GM13976 (cell line): ENCODE results near the gene ECM2.
"Not testable (repeated sequence)": the region's sequence is repeated elsewhere in the genome, so short reads cannot be mapped to it uniquely, and the experiment has no call there.

Experiments used
- DNase-seq: peaks from one replicate; pipeline ENCODE4 v3.0.0; 2012; ENCODE audit warnings: low spot score
- in situ Hi-C: fragments of 300-500 bp; cut with MboI; formaldehyde crosslinking; loops from one replicate; pipeline ENCODE4 v1.12.0; 2022; ENCODE audit warnings: low sequenced_read_pairs, mixed read lengths, inconsistent platforms; ENCODE audit not compliant: unreplicated experiment
- TF ChIP-seq, protein P1 (sequence below): IDR thresholded peaks from 2 replicates; pipeline ENCODE4 v1.5.1; 2012; ENCODE audit warnings: borderline replicate concordance, mild to moderate bottlenecking; ENCODE audit not compliant: insufficient read depth; ENCODE audit errors: extremely low read depth, missing control alignments, control extremely low read depth

The ECM2 gene

DNA sequence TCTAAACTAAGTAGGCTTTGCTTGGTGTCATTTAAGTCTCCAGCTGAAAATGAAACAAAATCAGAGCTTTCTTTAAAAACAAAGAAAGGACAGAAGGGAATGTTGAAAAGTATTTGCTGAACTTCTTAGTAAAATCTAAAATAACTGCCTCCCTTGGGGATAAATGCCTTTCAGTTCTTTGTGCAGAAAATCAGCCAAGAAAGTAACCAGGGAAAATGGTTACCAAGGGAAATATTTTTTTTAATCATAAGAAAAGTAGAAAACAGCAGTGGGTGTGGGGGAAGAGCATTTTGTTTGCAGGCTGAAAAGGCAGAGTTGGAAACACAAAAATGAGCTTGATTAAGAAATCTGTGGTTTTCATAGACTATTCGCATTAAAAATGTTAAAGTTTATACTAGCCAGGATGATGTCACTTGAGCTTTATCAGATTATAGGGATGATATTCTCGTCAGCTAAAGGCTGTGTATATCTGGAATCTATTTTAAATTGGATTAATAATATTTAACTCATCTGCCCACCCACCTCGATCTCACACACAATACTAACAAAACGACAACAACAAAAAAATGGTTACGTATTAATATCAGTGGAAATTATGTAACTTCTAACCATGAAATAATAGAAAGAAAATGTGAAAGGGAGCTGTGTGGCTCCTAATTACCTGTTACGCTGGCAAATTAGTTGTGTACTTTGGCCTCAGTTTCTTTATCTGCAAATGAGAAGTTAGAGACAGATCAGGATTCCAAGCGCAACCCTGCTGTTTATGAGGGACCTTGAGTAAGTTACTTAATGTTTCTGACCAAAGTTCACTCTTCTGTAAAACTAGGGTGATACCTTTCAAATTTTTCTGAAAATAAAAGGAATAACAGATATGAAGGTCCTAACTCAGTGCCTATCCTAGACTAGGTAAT, at the start of gene ECM2:
Gene ECM2 (minus strand): TSS at position 51 of the 911 bp plus-strand sequence. CDS start 13,124 bp downstream, outside the sequence.
- DNase-seq = no peak
- in situ Hi-C loops = no loop called here
- TF ChIP-seq, protein P1, sequence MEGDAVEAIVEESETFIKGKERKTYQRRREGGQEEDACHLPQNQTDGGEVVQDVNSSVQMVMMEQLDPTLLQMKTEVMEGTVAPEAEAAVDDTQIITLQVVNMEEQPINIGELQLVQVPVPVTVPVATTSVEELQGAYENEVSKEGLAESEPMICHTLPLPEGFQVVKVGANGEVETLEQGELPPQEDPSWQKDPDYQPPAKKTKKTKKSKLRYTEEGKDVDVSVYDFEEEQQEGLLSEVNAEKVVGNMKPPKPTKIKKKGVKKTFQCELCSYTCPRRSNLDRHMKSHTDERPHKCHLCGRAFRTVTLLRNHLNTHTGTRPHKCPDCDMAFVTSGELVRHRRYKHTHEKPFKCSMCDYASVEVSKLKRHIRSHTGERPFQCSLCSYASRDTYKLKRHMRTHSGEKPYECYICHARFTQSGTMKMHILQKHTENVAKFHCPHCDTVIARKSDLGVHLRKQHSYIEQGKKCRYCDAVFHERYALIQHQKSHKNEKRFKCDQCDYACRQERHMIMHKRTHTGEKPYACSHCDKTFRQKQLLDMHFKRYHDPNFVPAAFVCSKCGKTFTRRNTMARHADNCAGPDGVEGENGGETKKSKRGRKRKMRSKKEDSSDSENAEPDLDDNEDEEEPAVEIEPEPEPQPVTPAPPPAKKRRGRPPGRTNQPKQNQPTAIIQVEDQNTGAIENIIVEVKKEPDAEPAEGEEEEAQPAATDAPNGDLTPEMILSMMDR = no peak

DNA sequence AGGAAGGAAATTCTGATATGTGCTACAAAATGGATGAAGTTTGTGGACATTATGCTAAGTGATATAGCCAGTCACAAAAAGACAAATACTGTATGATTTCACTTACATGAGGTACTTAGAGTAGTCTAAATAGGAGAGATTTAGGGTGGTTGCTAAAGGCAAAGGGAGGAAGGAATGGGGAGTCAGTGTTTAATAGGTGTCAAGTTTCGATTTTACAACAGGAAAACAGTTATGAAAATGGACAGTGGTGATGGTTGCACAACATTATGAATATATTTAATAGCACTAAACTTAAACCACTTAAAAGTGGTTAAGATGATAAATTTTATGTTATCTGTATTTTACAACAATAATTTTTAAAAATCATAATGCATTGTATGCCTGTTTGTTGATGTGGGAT, 40.4 kb upstream of the ECM2 start:
- TF ChIP-seq, protein P1 = no peak
- no peak for DNase-seq
- in situ Hi-C loops = no loop called here

- in situ Hi-C loops, DNase-seq: not testable (repeated sequence)
Observed at GRCh38 chr9:92573612-92574011, 37.8 kb upstream of the ECM2 start.

DNA sequence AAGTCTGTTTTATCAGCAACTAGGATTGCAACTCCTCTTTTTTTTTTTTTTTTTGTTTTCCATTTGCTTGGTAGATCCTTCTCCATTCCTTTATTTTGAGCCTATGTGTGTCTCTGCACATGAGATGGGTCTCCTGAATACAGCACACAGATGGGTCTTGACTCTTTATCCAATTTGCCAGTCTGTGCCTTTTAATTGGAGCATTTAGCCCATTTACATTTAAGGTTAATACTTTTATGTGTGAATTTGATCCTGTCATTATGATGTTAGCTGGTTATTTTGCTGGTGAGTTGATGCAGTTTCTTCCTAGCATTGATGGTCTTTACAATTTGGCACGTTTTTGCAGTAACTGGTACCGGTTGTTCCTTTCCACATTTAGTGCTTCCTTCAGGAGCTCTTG, 36.1 kb upstream of the ECM2 start:
- in situ Hi-C loops, DNase-seq: not testable (repeated sequence)

DNA sequence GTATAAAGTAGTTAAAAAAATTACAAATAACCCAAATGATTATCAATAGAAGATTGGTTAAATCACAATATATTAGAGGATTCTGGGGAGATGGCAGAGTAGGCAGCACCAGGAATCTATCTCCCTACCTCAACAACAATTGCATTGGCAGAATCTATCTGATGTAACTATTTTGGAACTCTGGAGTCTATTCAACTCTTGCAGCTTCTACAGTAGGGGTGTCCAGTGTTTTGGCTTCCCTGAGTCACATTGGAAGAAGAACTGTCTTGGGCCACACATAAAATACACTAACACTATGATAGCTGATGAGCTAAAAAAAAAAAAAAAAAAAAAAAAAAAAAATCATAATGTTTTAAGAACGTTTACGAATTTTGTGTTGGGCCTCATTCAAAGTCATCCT, 29.2 kb upstream of the ECM2 start:
- in situ Hi-C loops = no loop called here
- no peak for DNase-seq
- TF ChIP-seq, protein P1 = no peak

DNA sequence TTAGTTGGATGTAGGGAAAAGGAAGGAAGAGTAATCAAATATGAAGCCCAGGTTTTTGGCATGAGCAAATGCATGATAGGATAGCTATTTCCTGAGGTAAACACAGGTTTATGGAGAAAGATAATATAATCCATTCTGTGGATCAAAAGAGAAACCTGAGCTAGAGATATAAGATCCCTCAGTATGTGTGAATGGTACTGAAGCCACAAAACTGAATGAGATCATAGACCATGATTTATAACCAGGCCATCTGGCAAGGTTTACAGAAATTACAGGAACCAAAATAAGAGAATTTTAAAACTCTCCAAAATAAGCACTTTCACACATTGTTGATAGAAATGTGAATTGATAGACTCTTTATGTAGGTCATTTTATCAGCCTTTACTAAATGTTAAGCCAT, 28.7 kb upstream of the ECM2 start:
- in situ Hi-C loops = no loop called here
- TF ChIP-seq, protein P1 = no peak
- DNase-seq = no peak

DNA sequence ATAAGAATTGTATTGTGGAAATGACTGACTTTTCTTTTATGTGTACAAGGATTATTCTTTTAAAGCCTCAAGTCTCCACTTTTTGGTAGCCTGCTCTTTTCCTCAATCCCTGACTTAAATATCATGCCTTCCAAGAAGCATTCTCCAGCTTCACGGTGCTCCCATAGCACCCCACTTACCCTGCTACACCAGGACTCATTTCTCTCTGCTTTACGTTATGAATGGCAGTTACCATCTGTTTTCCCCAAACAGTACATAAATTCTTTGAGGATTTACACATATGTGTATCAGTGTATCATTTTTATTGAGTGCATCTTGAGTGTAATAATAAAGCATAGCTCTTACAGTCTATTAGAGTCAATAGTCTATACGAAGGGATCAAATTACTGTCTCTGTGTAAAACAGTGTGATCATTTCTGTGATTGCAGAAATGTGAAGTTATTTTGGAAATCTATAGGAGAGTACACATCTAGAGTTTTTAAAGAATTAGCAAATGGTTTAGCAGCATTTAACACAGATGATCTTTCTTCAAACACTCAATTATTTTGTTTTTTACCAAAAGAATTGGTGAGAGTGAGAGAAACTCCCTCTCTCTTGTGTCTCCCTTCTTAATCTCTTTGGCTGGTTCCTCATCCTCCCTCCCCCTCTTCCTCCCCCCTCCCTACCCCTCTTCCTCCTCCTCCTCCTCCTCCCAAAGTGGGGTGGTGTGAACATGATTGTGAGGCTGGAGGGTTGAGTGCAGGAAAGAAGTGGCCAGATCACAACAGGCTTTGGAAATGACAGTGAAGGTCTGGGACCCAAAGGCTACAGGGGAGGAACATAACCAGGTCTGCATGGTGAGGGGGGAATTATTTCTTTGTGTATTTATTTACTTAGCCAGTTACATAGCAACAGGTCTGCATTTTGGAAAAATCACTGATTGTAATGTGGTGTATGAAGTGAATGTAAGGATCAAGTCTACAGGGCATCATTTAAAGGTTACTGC, 27.6 kb upstream of the ECM2 start:
- in situ Hi-C loops = no loop called here
- no peak for DNase-seq
- TF ChIP-seq, protein P1 = no peak
